AG09309 (cell line): ENCODE measurements around the gene C15orf61.

ENCODE experiments used
- DNase-seq: peaks from one replicate; pipeline ENCODE4 v3.0.0-alpha.2; 2010; ENCODE audit warnings: low read depth
- H3K4me3 ChIP-seq: 2 replicates; pipeline ENCODE4 v1.5.1; 2011; ENCODE audit warnings: mild to moderate bottlenecking, low read depth, low read length, moderate library complexity; ENCODE audit not compliant: control insufficient read depth
- TF ChIP-seq, protein P1 (sequence below): IDR thresholded peaks from 2 replicates; pipeline ENCODE4 v1.5.1; 2011; ENCODE audit warnings: mild to moderate bottlenecking, low read depth, low read length, inconsistent platforms; ENCODE audit not compliant: insufficient read depth, control insufficient read depth; ENCODE audit errors: missing control alignments

C15orf61 gene

DNA sequence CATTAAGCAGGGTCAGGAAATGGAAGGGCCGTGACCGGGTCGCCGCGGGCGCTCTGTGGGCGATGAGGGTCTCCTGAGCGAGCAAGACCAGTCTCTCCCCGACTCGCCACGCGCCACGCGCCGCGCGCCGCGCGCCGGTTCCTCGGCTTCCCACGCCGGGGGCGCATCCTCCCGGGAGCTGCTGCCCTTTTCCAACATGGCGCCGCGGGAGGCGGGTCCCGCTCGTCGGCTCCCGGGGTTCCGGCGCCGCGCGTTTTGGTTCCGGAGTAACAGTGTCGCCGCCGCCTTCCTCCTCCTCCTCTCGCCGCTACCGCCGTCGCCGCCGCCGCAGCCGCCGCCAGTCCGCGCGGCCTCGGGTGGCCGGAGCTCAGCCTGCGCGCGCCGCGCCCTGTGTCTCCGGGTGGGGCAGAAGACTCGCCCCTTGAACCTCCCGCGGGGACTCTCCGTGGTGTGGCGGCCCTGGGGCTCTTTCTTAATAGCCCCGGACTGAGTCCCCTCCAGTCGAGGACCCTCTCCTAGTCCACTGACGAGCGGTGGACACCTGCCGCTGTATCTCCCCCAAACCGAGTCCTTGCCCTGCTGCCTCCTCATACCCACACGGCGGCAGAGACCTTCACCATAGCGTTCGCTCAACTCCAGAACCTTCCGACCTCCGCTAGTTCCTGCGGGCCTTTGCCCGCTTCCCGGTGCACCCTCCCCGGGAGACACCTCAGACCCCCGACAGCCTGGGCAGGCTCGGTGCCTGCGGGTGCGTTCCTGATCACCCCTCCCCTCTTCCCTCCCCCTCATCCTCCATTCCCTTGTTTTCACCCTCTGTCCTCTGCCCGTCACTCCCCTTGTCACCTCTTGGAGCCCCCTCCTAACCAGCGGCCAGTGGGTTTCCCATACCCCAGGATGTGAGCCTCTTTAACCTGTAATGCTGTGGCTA, 21.8 kb downstream of the C15orf61 start, which contains the start of gene MAP2K5:
Gene MAP2K5 (plus strand): TSS at position 284 of the 928 bp plus-strand sequence. CDS start 633 bp downstream, at position 917.
- peak within 1 kb of the TSS; percentile 80 for H3K4me3 ChIP-seq
- no peak for DNase-seq
- TF ChIP-seq, protein P1, sequence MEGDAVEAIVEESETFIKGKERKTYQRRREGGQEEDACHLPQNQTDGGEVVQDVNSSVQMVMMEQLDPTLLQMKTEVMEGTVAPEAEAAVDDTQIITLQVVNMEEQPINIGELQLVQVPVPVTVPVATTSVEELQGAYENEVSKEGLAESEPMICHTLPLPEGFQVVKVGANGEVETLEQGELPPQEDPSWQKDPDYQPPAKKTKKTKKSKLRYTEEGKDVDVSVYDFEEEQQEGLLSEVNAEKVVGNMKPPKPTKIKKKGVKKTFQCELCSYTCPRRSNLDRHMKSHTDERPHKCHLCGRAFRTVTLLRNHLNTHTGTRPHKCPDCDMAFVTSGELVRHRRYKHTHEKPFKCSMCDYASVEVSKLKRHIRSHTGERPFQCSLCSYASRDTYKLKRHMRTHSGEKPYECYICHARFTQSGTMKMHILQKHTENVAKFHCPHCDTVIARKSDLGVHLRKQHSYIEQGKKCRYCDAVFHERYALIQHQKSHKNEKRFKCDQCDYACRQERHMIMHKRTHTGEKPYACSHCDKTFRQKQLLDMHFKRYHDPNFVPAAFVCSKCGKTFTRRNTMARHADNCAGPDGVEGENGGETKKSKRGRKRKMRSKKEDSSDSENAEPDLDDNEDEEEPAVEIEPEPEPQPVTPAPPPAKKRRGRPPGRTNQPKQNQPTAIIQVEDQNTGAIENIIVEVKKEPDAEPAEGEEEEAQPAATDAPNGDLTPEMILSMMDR: no peak

DNA sequence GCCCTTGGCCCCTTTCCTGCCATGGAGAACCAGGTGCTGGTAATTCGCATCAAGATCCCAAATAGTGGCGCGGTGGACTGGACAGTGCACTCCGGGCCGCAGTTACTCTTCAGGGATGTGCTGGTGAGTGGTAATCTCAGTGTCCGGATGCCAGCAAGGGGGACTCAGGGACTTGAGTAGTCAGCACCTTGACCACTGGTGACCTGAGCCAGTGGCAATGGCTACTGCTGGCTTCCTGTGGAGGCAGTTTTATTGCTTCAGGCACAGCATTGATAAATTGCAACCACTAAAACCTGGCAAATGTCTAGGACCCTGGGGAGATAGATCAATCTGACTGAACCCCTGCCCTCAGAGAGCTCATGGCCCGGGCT, 22.4 kb downstream of the C15orf61 start:
- DNase-seq: no peak
- TF ChIP-seq, protein P1: no peak
- peak overlapping the region; percentile 80 for H3K4me3 ChIP-seq

GRCh38 chr15:67544475-67544874, 23.5 kb downstream of the C15orf61 start:
- DNase-seq: no peak
- H3K4me3 ChIP-seq: no peak overlapping the region
- TF ChIP-seq, protein P1: no peak

DNA sequence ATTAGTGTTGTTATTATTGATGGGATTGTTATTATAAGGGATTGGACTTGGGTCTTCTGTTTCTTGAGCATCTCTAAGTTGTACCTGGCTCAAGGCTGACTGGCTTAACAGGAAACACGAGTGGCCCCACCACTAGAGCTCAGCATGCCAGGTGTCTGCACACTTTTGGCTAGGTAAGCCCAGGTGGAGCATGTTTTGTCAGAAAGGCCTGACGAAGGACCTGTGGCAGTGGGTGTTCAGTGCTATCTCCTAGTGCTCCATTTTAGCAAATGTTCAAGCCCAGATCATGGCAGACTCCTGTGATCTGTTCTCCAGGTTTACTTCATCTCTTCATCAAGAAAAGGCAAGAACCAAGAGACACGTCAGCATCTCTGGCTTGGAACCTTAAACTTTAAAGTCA, 24.9 kb downstream of the C15orf61 start:
- TF ChIP-seq, protein P1: no peak
- no peak for DNase-seq
- no peak overlapping the region for H3K4me3 ChIP-seq

DNA sequence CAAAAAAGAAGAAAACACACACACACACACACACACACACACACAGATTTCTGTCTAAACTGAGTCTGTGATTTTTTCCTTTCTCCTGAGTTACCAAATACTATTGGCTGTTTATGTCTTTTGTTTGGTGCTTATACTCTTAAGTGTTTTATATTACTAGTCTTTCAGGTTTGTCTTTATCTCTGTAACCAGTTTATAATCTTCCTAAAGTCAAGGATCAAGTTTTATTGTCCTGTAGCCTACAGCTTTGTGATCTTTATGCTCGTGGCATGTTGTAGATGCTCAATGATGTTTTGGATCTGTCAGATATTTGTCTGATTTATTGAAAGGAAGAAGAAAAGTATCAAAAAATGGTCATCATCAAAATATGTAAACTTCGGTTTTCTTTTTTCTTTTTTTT, 26.1 kb downstream of the C15orf61 start:
- TF ChIP-seq, protein P1: no peak
- no peak overlapping the region for H3K4me3 ChIP-seq
- DNase-seq: no peak

DNA sequence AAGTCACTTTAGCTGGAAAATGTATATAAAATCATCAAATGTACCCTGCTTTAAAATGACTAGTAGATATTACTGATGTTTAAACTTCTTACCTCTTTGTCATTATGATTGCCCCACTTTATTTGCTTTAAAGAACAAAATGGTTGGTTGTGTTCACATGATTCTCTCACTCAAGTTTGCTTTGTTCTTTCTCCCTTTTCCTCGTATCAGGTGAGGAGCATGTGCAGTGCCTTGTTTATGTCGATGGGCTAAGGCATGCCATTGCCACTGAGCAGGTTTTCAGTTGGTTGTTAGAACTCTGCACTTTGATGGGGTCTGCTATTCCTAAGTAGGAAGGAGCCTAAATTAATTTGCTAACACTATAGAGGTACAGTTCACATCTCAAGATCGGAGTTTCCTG, 26.9 kb downstream of the C15orf61 start:
- DNase-seq: no peak
- no peak overlapping the region for H3K4me3 ChIP-seq
- TF ChIP-seq, protein P1: no peak
